Measurements from ENCODE around the gene TOB1. TPM values are rescaled to one million over a fixed set of nuclear protein-coding genes. Genes with fewer than 3 reads are reported as not detected.

The TOB1 gene
- total RNA-seq, 2 experiments from 2014 or later = 121 to 124 TPM

DNA sequence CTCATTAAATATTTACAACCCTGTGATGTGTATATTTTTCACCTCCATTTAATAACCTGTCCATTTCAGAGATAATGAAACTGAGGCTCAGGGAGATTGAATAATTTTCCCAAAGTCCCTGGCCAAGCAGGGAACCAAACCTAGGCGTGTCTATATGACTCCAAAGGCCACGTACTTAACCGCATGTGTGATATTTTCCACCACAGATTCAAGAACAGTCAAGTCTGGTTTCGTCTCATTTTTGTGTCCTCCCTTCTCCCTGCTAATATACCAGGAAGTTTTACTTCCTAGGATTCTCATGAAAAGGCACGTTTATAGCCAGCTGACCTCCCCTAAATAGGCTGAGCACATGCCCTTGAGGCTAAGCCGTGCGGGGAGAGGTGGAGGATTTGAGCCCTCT lies 15.5 kb downstream of the TOB1 start:
- Mint-ChIP-seq H3K36me3 (ENCODE audit: low read depth) (no peaks in the 10 kb centered on the region), H3K9me3 (no peaks in the 10 kb centered on the region), H3K27ac (no peak overlapping the region), H3K4me3 (no peak overlapping the region), H3K4me1 (peaks cover 21% of the 10 kb centered on the region), H3K27me3 (peaks cover 12% of the 10 kb centered on the region)
- ChIA-PET CTCF (interaction anchor here (0.5 to 3.9 kb wide), 5 partner anchors 8 to 148 kb away, joined by 3 to 19 read pairs (median 3); no protein-coding TSS in a partner anchor), POLR2A (interaction anchor here (1.0 to 4.0 kb wide), 4 partner anchors 8 to 94 kb away, joined by 3 to 129 read pairs (median 20); partner anchors contain the start of gene TOB1)
- DNase-seq = peak; percentile 12

DNA sequence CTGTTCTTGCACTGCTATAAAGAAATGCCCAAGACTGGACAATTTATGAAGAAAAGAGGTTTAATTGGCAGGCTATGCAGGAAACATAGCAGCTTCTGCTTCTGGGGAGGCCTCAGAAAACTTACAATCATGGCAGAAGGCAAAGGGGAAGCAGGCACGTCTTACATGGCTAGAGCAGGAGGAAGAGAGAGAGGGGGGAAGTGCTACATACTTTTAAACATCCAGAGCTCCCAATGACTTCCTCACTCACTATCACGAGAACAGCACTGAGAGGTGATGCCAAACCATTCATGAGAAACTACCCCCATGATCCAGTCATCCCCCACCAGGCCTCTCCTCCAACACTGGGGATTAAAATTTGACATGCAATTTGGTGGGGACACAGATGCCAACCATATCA lies 17.4 kb downstream of the TOB1 start:
- Mint-ChIP-seq H3K36me3 (ENCODE audit: low read depth) (no peaks in the 10 kb centered on the region), H3K4me1 (peaks cover 17% of the 10 kb centered on the region), H3K27ac (no peak overlapping the region), H3K4me3 (no peak overlapping the region), H3K27me3 (peaks cover under 1% of the 10 kb centered on the region), H3K9me3 (no peaks in the 10 kb centered on the region)
- ChIA-PET CTCF (interaction anchor here (0.7 to 3.2 kb wide), 5 partner anchors 12 to 286 kb away, joined by 3 to 14 read pairs (median 4); no protein-coding TSS in a partner anchor), POLR2A (interaction anchor here (1.1 to 4.8 kb wide), 2 partner anchors 17 to 108 kb away, joined by 3 to 19 read pairs; partner anchors contain the start of gene TOB1)
- DNase-seq = no peak

DNA sequence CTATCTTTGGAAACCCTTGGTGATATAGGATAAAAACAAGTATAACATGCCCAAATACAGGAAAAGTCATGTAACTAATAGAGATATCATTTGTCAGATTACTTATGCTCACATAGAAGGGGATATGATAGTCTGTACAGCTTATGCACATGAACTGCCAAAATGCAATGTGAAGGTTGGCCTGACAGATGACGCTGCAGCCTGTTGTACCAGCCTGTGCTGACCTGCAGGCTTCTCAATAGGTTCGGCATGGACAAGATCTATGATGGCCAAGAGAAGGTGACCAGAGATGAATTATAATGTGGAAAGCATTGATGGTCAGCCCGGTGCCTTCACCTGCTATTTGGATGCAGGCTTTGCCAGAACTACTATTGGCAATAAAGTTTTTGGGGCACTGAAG lies 18.1 kb downstream of the TOB1 start:
- no peak overlapping the region for H3K4me3 Mint-ChIP-seq
- DNase-seq = peak; percentile 11
- ChIA-PET POLR2A (interaction anchor here (1.1 to 4.8 kb wide), 2 partner anchors 18 to 109 kb away, joined by 3 to 19 read pairs; partner anchors contain the start of gene TOB1), CTCF (interaction anchor here (0.6 to 3.2 kb wide), 5 partner anchors 21 to 112 kb away, joined by 3 to 14 read pairs (median 4); no protein-coding TSS in a partner anchor)
- H3K27ac Mint-ChIP-seq = no peak overlapping the region
- H3K36me3 Mint-ChIP-seq (ENCODE audit: low read depth) = no peaks in the 10 kb centered on the region
- H3K4me1 Mint-ChIP-seq = peaks cover 17% of the 10 kb centered on the region
- no peaks in the 10 kb centered on the region for H3K9me3 Mint-ChIP-seq
- H3K27me3 Mint-ChIP-seq = no peaks in the 10 kb centered on the region

- CTCF ChIA-PET = interaction anchor here (0.6 to 3.2 kb wide), 3 partner anchors 21 to 109 kb away, joined by 3 to 14 read pairs (median 3); no protein-coding TSS in a partner anchor
- no peaks in the 10 kb centered on the region for H3K9me3 Mint-ChIP-seq
- H3K4me1 Mint-ChIP-seq = peaks cover 12% of the 10 kb centered on the region
- no peaks in the 10 kb centered on the region for H3K27me3 Mint-ChIP-seq
- H3K36me3 Mint-ChIP-seq (ENCODE audit: low read depth) = no peaks in the 10 kb centered on the region
- H3K27ac Mint-ChIP-seq = no peak overlapping the region
- peak; percentile 6 for DNase-seq
- H3K4me3 Mint-ChIP-seq = no peak overlapping the region
- POLR2A ChIA-PET = interaction anchor here (4.8 kb wide), 1 partner anchor 18 kb away, joined by 19 read pairs; the partner anchor contains the start of gene TOB1
Measured at GRCh38 chr17:50847566-50847965, 18.6 kb downstream of the TOB1 start.

GRCh38 chr17:50845240-50846147 lies 20.7 kb downstream of the TOB1 start:
- POLR2A ChIA-PET = interaction anchor here (4.8 kb wide), 1 partner anchor 20 kb away, joined by 19 read pairs; the partner anchor contains the start of gene TOB1

DNA sequence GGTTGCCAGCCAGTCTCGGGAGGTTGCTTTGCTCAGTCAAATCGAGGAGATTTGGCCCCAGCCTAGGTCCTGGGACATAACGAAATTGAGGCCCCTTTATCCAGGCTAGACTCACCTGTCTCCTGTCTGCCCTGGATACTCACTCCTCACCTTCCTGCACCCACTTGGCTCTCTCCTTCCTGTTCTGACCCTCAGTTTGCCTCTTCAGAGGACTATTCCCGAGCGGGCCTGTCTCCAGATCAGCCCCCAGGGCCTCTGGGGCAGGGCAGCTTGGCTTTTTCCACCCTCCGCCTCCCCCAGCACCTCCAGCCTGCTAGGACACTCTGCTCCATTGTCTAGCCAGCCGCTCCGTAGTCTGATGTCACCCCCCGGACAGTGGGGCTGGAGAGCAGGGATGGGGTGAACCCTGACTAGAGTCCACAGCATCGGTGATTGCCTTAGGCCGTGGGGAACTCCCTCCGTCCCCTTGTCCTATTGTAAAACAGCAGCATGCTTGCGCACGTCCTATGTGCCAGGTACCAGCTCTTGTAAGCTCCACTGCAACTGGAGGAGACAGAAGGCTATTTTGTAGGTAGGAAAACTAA lies 21.9 kb downstream of the TOB1 start:
- no peak overlapping the region for H3K27ac Mint-ChIP-seq
- no peak overlapping the region for H3K4me3 Mint-ChIP-seq
- no peaks in the 10 kb centered on the region for H3K4me1 Mint-ChIP-seq
- DNase-seq = peak; percentile 9
- ChIA-PET POLR2A (interaction anchor here (4.8 kb wide), 1 partner anchor 21 kb away, joined by 19 read pairs; the partner anchor contains the start of gene TOB1), CTCF (interaction anchor here (1.0 to 5.1 kb wide), 3 partner anchors 8 to 226 kb away, joined by 3 to 23 read pairs (median 8); no protein-coding TSS in a partner anchor)
- H3K27me3 Mint-ChIP-seq = no peaks in the 10 kb centered on the region
- no peaks in the 10 kb centered on the region for H3K36me3 Mint-ChIP-seq (ENCODE audit: low read depth)
- H3K9me3 Mint-ChIP-seq = no peaks in the 10 kb centered on the region

More at GRCh38 chr17:50845240-50846147, 20.7 kb downstream of the TOB1 start:
- CTCF ChIA-PET = no interaction called here
- no peaks in the 10 kb centered on the region for H3K4me1 Mint-ChIP-seq
- peak; percentile 14 for DNase-seq
- H3K4me3 Mint-ChIP-seq = no peak overlapping the region
- no peaks in the 10 kb centered on the region for H3K27me3 Mint-ChIP-seq
- no peaks in the 10 kb centered on the region for H3K36me3 Mint-ChIP-seq (ENCODE audit: low read depth)
- H3K27ac Mint-ChIP-seq = no peak overlapping the region
- H3K9me3 Mint-ChIP-seq = no peaks in the 10 kb centered on the region

GRCh38 chr17:50843150-50843905 lies 22.8 kb downstream of the TOB1 start:
- no peaks in the 10 kb centered on the region for H3K4me1 Mint-ChIP-seq

GRCh38 chr17:50842506-50843149 lies 23.5 kb downstream of the TOB1 start:
- Mint-ChIP-seq H3K27me3 (no peaks in the 10 kb centered on the region), H3K36me3 (ENCODE audit: low read depth) (no peaks in the 10 kb centered on the region)
- CTCF ChIA-PET = interaction anchor here (0.7 to 5.1 kb wide), 13 partner anchors 8 to 296 kb away, joined by 3 to 26 read pairs (median 4); partner anchors contain the start of gene SPATA20

More at GRCh38 chr17:50843150-50843905, 22.8 kb downstream of the TOB1 start:
- H3K27ac Mint-ChIP-seq = no peak overlapping the region
- H3K27me3 Mint-ChIP-seq = no peaks in the 10 kb centered on the region
- H3K9me3 Mint-ChIP-seq = no peaks in the 10 kb centered on the region
- ChIA-PET POLR2A (no interaction called here), CTCF (interaction anchor here (1.0 to 5.1 kb wide), 5 partner anchors 9 to 225 kb away, joined by 3 to 26 read pairs (median 10); no protein-coding TSS in a partner anchor)
- no peak for DNase-seq
- H3K36me3 Mint-ChIP-seq (ENCODE audit: low read depth) = no peaks in the 10 kb centered on the region
- H3K4me3 Mint-ChIP-seq = no peak overlapping the region

GRCh38 chr17:50841949-50842354 lies 24.2 kb downstream of the TOB1 start:
- Mint-ChIP-seq H3K27me3 (no peaks in the 10 kb centered on the region), H3K9me3 (no peaks in the 10 kb centered on the region), H3K4me1 (no peaks in the 10 kb centered on the region), H3K36me3 (ENCODE audit: low read depth) (no peaks in the 10 kb centered on the region), H3K4me3 (no peak overlapping the region), H3K27ac (no peak overlapping the region)
- CTCF ChIA-PET = interaction anchor here (0.7 to 5.1 kb wide), 16 partner anchors 9 to 295 kb away, joined by 3 to 26 read pairs (median 4); partner anchors contain the start of gene SPATA20
- DNase-seq = peak; percentile 65
- POLR2A ChIA-PET = interaction anchor here (0.6 to 1.2 kb wide), 2 partner anchors 10 to 97 kb away, joined by 3 to 6 read pairs; no protein-coding TSS in a partner anchor

More at GRCh38 chr17:50842506-50843149, 23.5 kb downstream of the TOB1 start:
- no peak overlapping the region for H3K27ac Mint-ChIP-seq
- no peaks in the 10 kb centered on the region for H3K9me3 Mint-ChIP-seq
- no peak for DNase-seq
- no peaks in the 10 kb centered on the region for H3K4me1 Mint-ChIP-seq
- POLR2A ChIA-PET = interaction anchor here (1.2 kb wide), 1 partner anchor 9 kb away, joined by 6 read pairs; no protein-coding TSS in a partner anchor
- no peak overlapping the region for H3K4me3 Mint-ChIP-seq

DNA sequence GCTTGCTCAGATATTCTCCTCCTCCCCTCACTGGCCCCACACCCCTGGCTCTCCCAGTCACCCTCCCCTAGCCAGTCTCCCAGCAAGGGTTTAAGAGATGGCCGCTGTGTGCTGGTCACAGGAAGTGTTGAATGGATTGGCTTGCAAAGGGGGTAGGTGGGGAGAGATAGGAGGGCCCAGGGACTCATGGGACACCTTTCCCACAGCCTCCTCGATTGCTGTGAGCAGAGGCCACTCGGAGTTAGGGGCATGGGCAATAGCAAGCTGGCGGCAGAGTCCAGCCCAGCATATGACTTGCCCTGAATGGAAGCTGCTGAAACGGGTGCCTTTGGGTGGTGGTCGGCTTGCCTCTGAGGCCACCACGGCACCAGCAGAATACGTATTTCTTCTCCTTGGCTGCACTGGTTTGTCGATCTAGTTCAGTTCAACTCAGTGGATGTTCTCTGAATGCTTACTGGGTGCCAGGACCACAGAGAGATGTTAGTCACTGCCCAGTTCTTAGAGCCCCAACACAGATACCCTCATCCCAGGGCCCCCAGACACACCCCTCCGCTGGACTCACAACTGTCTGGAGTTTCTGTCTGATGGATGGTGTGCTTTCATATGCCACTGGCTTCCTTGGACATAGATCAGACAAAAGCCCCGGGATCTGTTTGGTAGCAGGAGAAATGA lies 24.7 kb downstream of the TOB1 start:
- H3K27me3 Mint-ChIP-seq = no peaks in the 10 kb centered on the region
- H3K4me3 Mint-ChIP-seq = no peak overlapping the region
- no peak overlapping the region for H3K27ac Mint-ChIP-seq
- ChIA-PET CTCF (interaction anchor here (0.7 to 5.1 kb wide), 14 partner anchors 11 to 294 kb away, joined by 3 to 26 read pairs (median 4); partner anchors contain the start of gene SPATA20), POLR2A (interaction anchor here (0.6 to 1.2 kb wide), 2 partner anchors 10 to 96 kb away, joined by 3 to 6 read pairs; no protein-coding TSS in a partner anchor)
- no peaks in the 10 kb centered on the region for H3K36me3 Mint-ChIP-seq (ENCODE audit: low read depth)
- no peaks in the 10 kb centered on the region for H3K9me3 Mint-ChIP-seq
- H3K4me1 Mint-ChIP-seq = no peaks in the 10 kb centered on the region
- no peak for DNase-seq

- ChIA-PET CTCF (interaction anchor here (0.6 to 5.1 kb wide), 5 partner anchors 12 to 212 kb away, joined by 3 to 26 read pairs (median 4); no protein-coding TSS in a partner anchor), POLR2A (no interaction called here)
- Mint-ChIP-seq H3K9me3 (no peaks in the 10 kb centered on the region), H3K4me1 (no peaks in the 10 kb centered on the region), H3K27me3 (peaks cover 5% of the 10 kb centered on the region), H3K27ac (no peak overlapping the region), H3K36me3 (ENCODE audit: low read depth) (no peaks in the 10 kb centered on the region), H3K4me3 (no peak overlapping the region)
- no peak for DNase-seq
Measured at GRCh38 chr17:50840311-50840851, 25.8 kb downstream of the TOB1 start.
